ENCODE results near the gene SFI1. TPM values are rescaled to one million over a fixed set of nuclear protein-coding genes. Genes with fewer than 3 reads are reported as not detected.

The SFI1 gene
- total RNA-seq, 1 donor from 2014 or later, result 13.6 TPM

- Histone ChIP-seq H3K4me3 (ENCODE audit: insufficient read depth, low read depth, low read length) (peak overlapping the region; percentile 79), H3K27ac (ENCODE audit: low read depth, low read length) (no peak overlapping the region), H2AFZ (ENCODE audit: low read depth, low read length) (peak overlapping the region; percentile 99), H4K20me1 (ENCODE audit: insufficient read depth, low read length) (no peaks in the 10 kb centered on the region), H3K4me2 (ENCODE audit: low read length) (peak overlapping the region; percentile 92), H3K27me3 (ENCODE audit: insufficient read depth, low read length) (no peaks in the 10 kb centered on the region), H3K9me3 (ENCODE audit: insufficient read depth, low read depth, low read length) (no peaks in the 10 kb centered on the region), H3K36me3 (ENCODE audit: insufficient read depth, low read length) (no peaks in the 10 kb centered on the region), H3K79me2 (ENCODE audit: insufficient read depth, low read length) (peaks cover 11% of the 10 kb centered on the region), H3K9ac (ENCODE audit: low read length) (peak overlapping the region; percentile 90), H3K4me1 (ENCODE audit: insufficient read depth, low read length) (peaks cover 7% of the 10 kb centered on the region)
- Mint-ChIP-seq H3K27me3 (ENCODE audit: low read depth, unreplicated experiment) (no peaks in the 10 kb centered on the region), H3K27ac (ENCODE audit: unreplicated experiment) (no peak overlapping the region), H3K9me3 (ENCODE audit: unreplicated experiment) (peaks cover 5% of the 10 kb centered on the region), H3K4me3 (ENCODE audit: unreplicated experiment) (peak overlapping the region; percentile 92), H3K4me1 (ENCODE audit: low read depth, unreplicated experiment) (peaks cover 10% of the 10 kb centered on the region), H3K36me3 (ENCODE audit: low read depth, unreplicated experiment) (peaks cover 8% of the 10 kb centered on the region)
- no peak for DNase-seq (ENCODE audit: low read depth)
- TF ChIP-seq, protein P1, sequence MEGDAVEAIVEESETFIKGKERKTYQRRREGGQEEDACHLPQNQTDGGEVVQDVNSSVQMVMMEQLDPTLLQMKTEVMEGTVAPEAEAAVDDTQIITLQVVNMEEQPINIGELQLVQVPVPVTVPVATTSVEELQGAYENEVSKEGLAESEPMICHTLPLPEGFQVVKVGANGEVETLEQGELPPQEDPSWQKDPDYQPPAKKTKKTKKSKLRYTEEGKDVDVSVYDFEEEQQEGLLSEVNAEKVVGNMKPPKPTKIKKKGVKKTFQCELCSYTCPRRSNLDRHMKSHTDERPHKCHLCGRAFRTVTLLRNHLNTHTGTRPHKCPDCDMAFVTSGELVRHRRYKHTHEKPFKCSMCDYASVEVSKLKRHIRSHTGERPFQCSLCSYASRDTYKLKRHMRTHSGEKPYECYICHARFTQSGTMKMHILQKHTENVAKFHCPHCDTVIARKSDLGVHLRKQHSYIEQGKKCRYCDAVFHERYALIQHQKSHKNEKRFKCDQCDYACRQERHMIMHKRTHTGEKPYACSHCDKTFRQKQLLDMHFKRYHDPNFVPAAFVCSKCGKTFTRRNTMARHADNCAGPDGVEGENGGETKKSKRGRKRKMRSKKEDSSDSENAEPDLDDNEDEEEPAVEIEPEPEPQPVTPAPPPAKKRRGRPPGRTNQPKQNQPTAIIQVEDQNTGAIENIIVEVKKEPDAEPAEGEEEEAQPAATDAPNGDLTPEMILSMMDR (IDR thresholded peaks at IDR 0.05; ENCODE audit: insufficient read depth, low read depth, low read length), result no peak
- no peak for FAIRE-seq
Measured at GRCh38 chr22:31495343-31495742, 993 bp upstream of the SFI1 start.

- Histone ChIP-seq H2AFZ (ENCODE audit: low read depth, low read length) (peak overlapping the region; percentile 99), H3K27ac (ENCODE audit: low read depth, low read length) (peak overlapping the region; percentile 50), H3K27me3 (ENCODE audit: insufficient read depth, low read length) (no peaks in the 10 kb centered on the region), H3K4me1 (ENCODE audit: insufficient read depth, low read length) (no peaks in the 10 kb centered on the region), H3K4me2 (ENCODE audit: low read length) (peak overlapping the region; percentile 92), H3K79me2 (ENCODE audit: insufficient read depth, low read length) (peaks cover 11% of the 10 kb centered on the region), H4K20me1 (ENCODE audit: insufficient read depth, low read length) (no peaks in the 10 kb centered on the region), H3K9ac (ENCODE audit: low read length) (peak overlapping the region; percentile 90), H3K36me3 (ENCODE audit: insufficient read depth, low read length) (no peaks in the 10 kb centered on the region), H3K4me3 (ENCODE audit: insufficient read depth, low read depth, low read length) (peak overlapping the region; percentile 79), H3K9me3 (ENCODE audit: insufficient read depth, low read depth, low read length) (no peaks in the 10 kb centered on the region)
- no peak for DNase-seq (ENCODE audit: low read depth)
- Mint-ChIP-seq H3K27me3 (ENCODE audit: low read depth, unreplicated experiment) (no peaks in the 10 kb centered on the region), H3K4me3 (ENCODE audit: unreplicated experiment) (peak overlapping the region; percentile 92), H3K9me3 (ENCODE audit: unreplicated experiment) (peaks cover 5% of the 10 kb centered on the region), H3K4me1 (ENCODE audit: low read depth, unreplicated experiment) (peaks cover 1% of the 10 kb centered on the region), H3K27ac (ENCODE audit: unreplicated experiment) (peak overlapping the region; percentile 34), H3K36me3 (ENCODE audit: low read depth, unreplicated experiment) (peaks cover 8% of the 10 kb centered on the region)
- TF ChIP-seq, protein P1 (IDR thresholded peaks at IDR 0.05; ENCODE audit: insufficient read depth, low read depth, low read length), result no peak
- no peak for TF ChIP-seq EZH2 (IDR thresholded peaks at IDR 0.05; ENCODE audit: insufficient read depth, low read length)
- no peak for FAIRE-seq
Measured at GRCh38 chr22:31496735-31497146, 405 bp downstream of the SFI1 start.

DNA sequence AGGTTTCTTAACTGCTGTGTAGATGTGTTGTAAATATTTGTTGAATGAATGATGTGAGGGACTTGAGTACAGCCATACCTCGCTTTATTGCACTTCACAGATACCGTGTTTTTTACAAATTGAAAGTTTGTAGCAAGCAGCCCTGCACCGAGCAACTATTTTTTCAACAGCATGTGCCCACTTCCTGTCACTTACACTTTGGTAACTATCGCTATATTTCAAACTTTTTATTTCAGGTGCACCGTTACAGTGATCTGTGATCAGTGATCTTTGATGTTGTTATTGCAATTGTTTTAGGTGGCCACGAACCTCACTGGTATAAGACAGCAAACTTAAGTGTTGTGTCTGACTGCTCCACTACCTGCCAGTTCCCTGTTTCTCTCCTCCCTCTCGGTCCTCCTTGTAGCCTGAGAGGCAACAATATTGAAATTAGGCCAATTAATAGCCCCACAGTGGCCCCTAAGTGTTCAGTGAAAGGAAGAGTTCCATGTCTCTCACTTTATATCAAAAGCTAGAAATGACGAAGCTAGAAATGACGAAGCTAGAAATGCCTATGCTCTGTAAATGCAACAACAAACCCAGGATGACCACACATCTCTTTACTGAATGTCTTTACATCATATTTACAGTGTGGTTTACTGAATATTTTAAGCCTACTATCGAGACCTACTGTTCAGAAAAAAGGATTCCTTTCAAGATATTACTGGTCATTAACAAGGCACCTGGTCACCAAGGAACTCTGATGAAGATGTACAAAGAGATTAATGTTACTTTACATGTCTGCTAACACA lies 1.0 kb downstream of the SFI1 start:
- FAIRE-seq, result no peak
- H3K36me3 Mint-ChIP-seq (ENCODE audit: low read depth, unreplicated experiment), result peaks cover 8% of the 10 kb centered on the region

More for the DNA sequence above, 1.0 kb downstream of the SFI1 start:
- H2AFZ ChIP-seq (ENCODE audit: low read depth, low read length), result peak overlapping the region; percentile 99
- H3K27me3 Mint-ChIP-seq (ENCODE audit: low read depth, unreplicated experiment), result no peaks in the 10 kb centered on the region
- H3K4me3 Mint-ChIP-seq (ENCODE audit: unreplicated experiment), result peak overlapping the region; percentile 92
- H3K36me3 ChIP-seq (ENCODE audit: insufficient read depth, low read length), result no peaks in the 10 kb centered on the region
- no peaks in the 10 kb centered on the region for H3K9me3 ChIP-seq (ENCODE audit: insufficient read depth, low read depth, low read length)
- no peaks in the 10 kb centered on the region for H4K20me1 ChIP-seq (ENCODE audit: insufficient read depth, low read length)
- peak overlapping the region; percentile 90 for H3K9ac ChIP-seq (ENCODE audit: low read length)
- no peaks in the 10 kb centered on the region for H3K4me1 Mint-ChIP-seq (ENCODE audit: low read depth, unreplicated experiment)
- TF ChIP-seq EZH2 (IDR thresholded peaks at IDR 0.05; ENCODE audit: insufficient read depth, low read length), result no peak
- TF ChIP-seq, protein P1 (IDR thresholded peaks at IDR 0.05; ENCODE audit: insufficient read depth, low read depth, low read length), result no peak
- peaks cover 5% of the 10 kb centered on the region for H3K9me3 Mint-ChIP-seq (ENCODE audit: unreplicated experiment)
- no peak overlapping the region for H3K27ac ChIP-seq (ENCODE audit: low read depth, low read length)
- H3K4me2 ChIP-seq (ENCODE audit: low read length), result peak overlapping the region; percentile 92
- peak overlapping the region; percentile 79 for H3K4me3 ChIP-seq (ENCODE audit: insufficient read depth, low read depth, low read length)
- no peak for DNase-seq (ENCODE audit: low read depth)
- no peaks in the 10 kb centered on the region for H3K27me3 ChIP-seq (ENCODE audit: insufficient read depth, low read length)
- H3K79me2 ChIP-seq (ENCODE audit: insufficient read depth, low read length), result peaks cover 11% of the 10 kb centered on the region
- H3K27ac Mint-ChIP-seq (ENCODE audit: unreplicated experiment), result no peak overlapping the region
- no peaks in the 10 kb centered on the region for H3K4me1 ChIP-seq (ENCODE audit: insufficient read depth, low read length)
